HG03469 (cell line): ENCODE results near the gene CBLC.
"Not testable (repeated sequence)": the region's sequence is repeated elsewhere in the genome, so short reads cannot be mapped to it uniquely, and the experiment has no call there.

Experiments
- ATAC-seq: cut with Tn5 transposase; IDR thresholded peaks from one replicate; pipeline ENCODE4 v1.9.1; 2021; ENCODE audit warnings: mild to moderate bottlenecking, moderate library complexity, moderate number of reproducible peaks; ENCODE audit not compliant: unreplicated experiment

Gene CBLC

DNA sequence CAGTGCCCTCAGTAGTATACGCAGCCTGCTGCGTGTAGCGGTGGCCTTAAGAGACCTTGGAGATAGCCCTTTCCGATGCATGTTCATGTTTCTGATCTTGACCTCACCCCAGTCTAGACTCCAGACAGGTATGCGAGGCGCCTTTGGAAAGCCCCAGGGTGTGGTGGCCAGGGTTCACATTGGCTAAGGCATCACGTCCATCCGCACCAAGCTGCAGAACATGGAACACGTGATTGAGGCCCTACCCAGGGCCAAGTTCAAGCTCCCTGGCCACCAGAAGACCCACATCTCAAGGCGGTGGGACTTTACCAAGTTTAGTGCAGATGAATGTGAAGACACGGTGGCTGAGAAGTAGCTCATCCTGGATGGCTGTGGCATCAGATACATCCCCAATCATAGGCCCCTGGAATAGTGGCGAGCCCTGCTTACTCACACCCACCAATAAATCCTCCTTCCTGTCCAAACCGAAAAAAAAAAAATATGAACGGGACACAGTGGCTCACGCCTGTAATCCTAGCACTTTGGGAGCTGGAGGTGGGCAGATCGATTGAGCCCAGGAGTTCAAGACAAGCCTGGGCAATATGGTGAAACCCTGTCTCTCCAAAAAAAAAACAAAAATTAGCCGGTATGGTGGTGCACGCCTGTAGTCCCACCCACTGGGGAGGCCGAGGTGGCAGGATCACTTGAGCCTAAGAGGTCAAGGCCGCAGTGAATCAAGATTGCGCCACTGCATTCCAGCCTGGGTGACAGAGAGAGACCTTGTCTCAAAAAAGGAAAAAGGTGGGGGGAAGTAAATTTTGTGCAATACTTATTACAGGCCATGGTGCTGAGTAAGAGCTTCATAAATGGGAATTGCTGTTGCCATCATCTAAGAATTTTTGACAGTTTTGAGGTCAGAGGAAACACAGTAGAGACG, 12.4 kb upstream of the CBLC start:
- no peak for ATAC-seq

- ATAC-seq, result no peak
These were observed 11.7 kb upstream of the CBLC start for GRCh38 chr19:44765949-44766335.

- no peak for ATAC-seq
These were observed 10.2 kb upstream of the CBLC start for GRCh38 chr19:44767295-44768180.

- ATAC-seq, result peak; percentile 84
These were observed 7.0 kb upstream of the CBLC start for GRCh38 chr19:44770550-44771257.

DNA sequence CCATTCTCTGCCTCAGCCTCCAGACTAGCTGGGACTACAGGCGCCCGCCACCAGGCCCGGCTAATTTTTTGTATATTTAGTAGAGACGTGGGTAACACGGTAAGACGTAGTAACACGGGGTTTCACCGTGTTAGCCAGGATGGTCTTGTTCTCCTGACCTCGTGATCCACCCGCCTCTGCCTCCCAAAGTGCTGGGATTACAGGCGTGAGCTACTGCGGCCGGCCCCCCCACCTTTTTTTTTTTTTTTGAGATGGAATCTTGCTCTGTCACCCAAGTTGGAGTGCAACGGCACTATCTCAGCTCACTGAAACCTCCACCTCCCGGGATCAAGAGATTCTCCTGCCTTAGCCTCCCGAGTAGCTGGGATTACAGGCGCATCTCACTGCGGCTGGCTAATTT, 5.5 kb upstream of the CBLC start:
- not testable (repeated sequence) for ATAC-seq

GRCh38 chr19:44772959-44773358, 4.7 kb upstream of the CBLC start:
- no peak for ATAC-seq

- ATAC-seq, result no peak
These were observed 1.9 kb upstream of the CBLC start for GRCh38 chr19:44775676-44776240.

- no peak for ATAC-seq
These were observed 1.1 kb upstream of the CBLC start for GRCh38 chr19:44776402-44777096.

DNA sequence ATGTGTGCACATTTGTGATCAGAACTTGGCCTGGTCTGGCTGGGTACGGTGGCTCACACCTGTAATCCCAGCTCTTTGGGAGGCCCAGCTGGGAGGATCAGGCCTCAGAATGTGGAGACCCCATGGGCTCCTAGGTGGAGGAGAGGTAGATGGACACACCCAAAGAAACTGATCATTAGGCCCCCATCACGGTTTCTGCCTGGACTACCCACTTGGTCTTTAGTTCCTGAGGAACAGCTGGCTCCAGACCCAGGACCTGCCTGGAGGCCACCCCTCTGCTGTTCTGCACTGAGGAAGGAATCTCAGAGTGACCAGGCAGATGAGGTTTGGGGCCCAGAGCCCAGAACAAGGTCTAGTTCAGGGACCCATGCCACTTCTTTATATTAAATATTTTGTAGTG, 1.5 kb downstream of the CBLC start:
- ATAC-seq, result no peak

DNA sequence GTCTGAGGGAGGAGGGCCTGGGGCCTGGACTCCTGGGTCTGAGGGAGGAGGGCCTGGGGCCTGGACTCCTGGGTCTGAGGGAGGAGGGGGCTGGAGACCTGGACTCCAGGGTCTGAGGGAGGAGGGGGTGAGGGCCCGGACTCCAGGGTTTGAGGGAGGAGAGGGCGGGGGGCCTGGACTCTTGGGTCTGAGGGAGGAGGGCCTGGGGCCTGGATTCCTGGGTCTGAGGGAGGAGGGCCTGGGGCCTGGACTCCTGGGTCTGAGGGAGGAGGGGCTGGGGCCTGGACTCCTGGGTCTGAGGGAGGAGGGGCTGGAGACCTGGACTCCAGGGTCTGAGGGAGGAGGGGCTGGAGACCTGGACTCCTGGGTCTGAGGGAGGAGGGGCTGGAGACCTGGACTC, 4.0 kb downstream of the CBLC start:
- not testable (repeated sequence) for ATAC-seq

- no peak for ATAC-seq
These were observed 5.0 kb downstream of the CBLC start for GRCh38 chr19:44782729-44783128.

DNA sequence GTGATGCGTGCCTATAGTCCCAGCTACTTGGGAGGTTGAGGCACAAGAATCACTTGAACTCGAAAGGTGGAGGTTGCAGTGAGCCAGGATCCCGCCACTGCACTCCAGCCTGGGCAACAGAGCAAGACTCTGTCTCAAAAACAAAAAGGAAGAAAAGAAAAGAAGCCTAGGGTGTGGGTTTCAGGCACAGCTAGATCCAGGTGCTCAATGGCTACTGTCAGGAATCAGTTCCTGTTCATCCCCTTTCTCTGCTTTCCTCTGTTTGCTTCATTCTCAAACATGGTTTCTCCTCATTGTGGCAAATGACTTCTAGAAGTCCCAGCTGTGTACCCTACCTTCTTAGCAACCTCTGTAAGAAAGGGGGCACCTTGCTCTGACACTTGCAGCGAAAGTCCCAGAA, 5.9 kb downstream of the CBLC start:
- no peak for ATAC-seq

- no peak for ATAC-seq
These were observed 7.6 kb downstream of the CBLC start for GRCh38 chr19:44785271-44785670.

GRCh38 chr19:44785993-44786392, 8.3 kb downstream of the CBLC start:
- ATAC-seq, result no peak

DNA sequence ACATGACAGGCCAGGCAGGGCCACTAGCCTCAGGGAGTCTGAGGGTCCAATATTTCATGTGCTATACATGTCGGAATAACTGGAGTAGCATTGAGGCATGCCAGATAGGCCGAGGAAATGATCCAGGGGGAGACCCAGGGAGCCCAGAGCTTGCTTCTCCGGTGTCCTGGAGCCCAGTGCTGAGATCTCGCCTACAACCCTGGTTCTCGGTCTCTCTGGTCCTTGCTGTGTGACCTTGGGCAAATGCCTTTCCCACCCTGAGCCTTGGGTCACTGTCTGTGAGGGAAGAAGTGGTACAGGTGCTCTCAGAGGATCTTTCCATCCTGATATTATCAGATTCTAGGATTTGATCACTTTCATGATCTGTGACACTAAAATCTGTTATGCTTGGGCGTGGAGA, 11.3 kb downstream of the CBLC start:
- no peak for ATAC-seq

GRCh38 chr19:44789943-44790483, 12.3 kb downstream of the CBLC start:
- ATAC-seq, result no peak

- ATAC-seq, result no peak
These were observed 14.6 kb downstream of the CBLC start for GRCh38 chr19:44792281-44792680.

- ATAC-seq, result no peak
These were observed 16.9 kb downstream of the CBLC start for GRCh38 chr19:44794610-44795009.

GRCh38 chr19:44795398-44795987, 17.8 kb downstream of the CBLC start:
- no peak for ATAC-seq

DNA sequence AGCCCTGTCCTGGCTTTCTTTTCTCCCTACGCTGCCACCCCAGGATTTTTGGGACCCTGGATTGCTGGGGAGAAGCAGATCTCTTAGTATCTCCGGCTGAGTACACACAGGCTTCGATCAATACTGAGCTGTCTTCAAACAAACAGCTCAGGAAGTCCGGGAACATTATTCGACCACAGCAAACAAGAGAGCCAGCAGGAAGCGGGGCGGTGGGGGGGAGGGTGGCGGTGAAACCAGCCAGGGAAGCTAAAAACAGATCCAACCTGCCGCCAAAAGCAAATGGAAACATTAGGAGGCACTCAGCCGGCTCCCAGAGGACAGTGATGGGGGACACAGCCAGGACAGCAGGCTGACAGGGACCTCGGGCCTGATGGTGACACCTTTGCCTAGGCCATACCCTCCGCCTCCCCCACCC, 19.0 kb downstream of the CBLC start:
- ATAC-seq, result no peak
